HG02759 (cell line): Measurements from ENCODE around the gene IFNA4.
"Not testable (repeated sequence)": the region's sequence is repeated elsewhere in the genome, so short reads cannot be mapped to it uniquely, and the experiment has no call there.

Experiments
- ATAC-seq: cut with Tn5 transposase; IDR thresholded peaks from one replicate; pipeline ENCODE4 v1.9.1; 2021; ENCODE audit warnings: mild to moderate bottlenecking, moderate library complexity; ENCODE audit not compliant: unreplicated experiment

The IFNA4 gene

DNA sequence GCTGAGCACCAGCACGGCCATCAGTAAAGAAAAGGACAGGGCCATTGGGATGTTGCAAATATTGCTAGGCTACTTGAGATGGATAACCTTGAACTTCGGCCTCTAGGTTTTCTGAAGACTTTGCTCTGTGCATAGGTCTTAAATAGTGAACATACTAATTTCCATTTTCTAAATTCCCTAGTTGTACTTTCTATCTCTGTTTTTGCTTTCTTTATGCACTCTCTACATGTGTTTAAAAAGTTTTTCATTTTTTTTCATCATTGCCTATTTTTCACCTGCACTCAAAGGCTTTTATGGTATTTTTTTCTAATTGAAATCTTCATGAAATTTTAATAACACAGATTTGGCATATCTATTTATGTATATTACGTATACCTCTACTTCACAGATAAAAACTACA, at the start of gene IFNA4:
IFNA4 (minus strand) TSS at position 101 of the 400 bp plus-strand sequence; CDS start at position 45, 56 bp downstream.
- not testable (repeated sequence) for ATAC-seq

DNA sequence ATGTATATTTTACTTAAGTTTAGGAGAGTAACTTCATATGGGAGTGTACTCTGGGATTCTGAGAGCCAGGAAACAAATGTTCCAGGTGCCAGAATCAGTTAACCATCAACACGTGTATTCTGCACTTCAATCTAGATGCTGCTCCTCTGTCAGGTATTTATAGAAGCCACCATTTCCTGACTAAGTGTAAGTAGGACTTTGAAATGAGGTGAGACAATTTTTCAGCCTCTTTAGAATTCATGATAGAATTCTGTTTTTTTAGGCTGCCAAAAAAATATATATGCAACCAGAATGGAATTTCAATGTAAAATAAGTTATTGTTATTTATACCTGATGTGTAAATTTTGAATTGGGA, 49.0 kb upstream of the IFNA4 start:
- ATAC-seq: peak; percentile 16

- ATAC-seq: peak; percentile 85
Observed at GRCh38 chr9:21235468-21236359, 48.3 kb upstream of the IFNA4 start.

GRCh38 chr9:21234153-21234687, 46.8 kb upstream of the IFNA4 start:
- no peak for ATAC-seq

DNA sequence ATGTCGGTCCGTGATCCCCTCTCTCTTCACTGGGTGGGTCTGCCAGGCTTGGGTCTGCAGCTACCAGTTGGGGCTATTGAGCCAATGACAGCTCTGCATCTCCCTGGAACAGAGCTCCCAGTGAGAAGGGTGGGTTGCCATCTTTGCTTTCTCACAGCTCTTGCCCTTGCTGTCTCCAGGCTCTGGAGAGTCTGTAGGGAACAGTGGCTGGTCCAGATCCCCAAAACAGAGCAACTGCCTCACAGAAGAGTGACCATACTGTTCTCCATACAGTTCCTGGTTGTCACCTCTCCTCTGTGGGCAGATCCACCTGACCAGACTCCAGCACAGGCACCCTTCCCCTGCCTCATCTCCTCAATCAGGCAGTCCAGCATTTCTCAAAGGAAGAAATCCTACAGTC, 45.9 kb upstream of the IFNA4 start:
- ATAC-seq: no peak

DNA sequence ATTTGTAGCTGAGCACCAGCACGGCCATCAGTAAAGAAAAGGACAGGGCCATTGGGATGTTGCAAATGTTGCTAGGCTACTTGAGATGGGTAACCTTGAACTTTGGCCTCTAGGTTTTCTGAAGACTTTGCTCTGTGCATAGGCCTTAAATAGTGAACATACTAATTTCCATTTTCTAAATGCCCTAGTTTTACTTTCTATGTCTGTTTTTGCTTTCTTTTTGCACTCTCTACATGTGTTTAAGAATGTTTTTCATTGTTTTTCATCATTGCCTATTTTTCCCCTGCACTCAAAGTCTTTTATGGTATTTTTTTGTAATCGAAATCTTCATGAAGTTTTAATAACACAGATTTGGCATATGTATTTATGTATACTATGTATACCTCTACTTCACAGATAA, 40.7 kb upstream of the IFNA4 start, which contains the start of gene IFNA17:
IFNA17 (minus strand) TSS at position 101 of the 400 bp plus-strand sequence; CDS start at position 52, 49 bp downstream.
- no peak for ATAC-seq

- ATAC-seq: not testable (repeated sequence)
Observed at GRCh38 chr9:21217211-21217610, 29.8 kb upstream of the IFNA4 start, which contains the start of gene IFNA16. IFNA16 (minus strand) TSS chr9:21217311; CDS start chr9:21217305, 6 bp downstream.

- ATAC-seq: peak; percentile 76
Observed at GRCh38 chr9:21213411-21214326, 26.3 kb upstream of the IFNA4 start.

GRCh38 chr9:21212160-21212559, 24.8 kb upstream of the IFNA4 start:
- not testable (repeated sequence) for ATAC-seq

- not testable (repeated sequence) for ATAC-seq
Observed at GRCh38 chr9:21210782-21211181, 23.4 kb upstream of the IFNA4 start.

GRCh38 chr9:21210311-21210710, 22.9 kb upstream of the IFNA4 start:
- ATAC-seq: no peak

- ATAC-seq: not testable (repeated sequence)
Observed at GRCh38 chr9:21207043-21207442, 19.7 kb upstream of the IFNA4 start, which contains the start of gene IFNA10. IFNA10 (minus strand) TSS chr9:21207143; CDS start chr9:21207097, 46 bp downstream.

DNA sequence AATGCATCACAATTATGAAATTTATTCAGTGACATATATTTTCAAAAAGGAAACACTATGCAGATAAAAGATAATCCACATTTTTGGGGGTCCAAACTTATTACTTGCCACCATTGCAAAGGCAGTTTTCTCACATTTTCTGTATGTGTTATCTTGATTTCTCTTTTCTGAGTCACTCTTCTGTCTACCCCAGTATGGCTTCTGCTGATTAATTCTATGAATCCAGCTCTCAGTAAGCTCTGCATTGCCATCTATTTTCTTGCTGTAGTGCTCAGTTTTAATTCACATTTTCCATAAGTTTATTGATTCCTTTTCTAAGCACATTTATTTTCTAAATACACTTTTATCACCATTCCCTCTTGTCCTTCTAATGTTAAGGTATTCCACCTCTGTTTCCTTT, 17.8 kb upstream of the IFNA4 start:
- no peak for ATAC-seq

- not testable (repeated sequence) for ATAC-seq
Observed at GRCh38 chr9:21202105-21202504, 14.7 kb upstream of the IFNA4 start, which contains the start of gene IFNA7. IFNA7 (minus strand) TSS chr9:21202205; CDS start chr9:21202165, 40 bp downstream.

DNA sequence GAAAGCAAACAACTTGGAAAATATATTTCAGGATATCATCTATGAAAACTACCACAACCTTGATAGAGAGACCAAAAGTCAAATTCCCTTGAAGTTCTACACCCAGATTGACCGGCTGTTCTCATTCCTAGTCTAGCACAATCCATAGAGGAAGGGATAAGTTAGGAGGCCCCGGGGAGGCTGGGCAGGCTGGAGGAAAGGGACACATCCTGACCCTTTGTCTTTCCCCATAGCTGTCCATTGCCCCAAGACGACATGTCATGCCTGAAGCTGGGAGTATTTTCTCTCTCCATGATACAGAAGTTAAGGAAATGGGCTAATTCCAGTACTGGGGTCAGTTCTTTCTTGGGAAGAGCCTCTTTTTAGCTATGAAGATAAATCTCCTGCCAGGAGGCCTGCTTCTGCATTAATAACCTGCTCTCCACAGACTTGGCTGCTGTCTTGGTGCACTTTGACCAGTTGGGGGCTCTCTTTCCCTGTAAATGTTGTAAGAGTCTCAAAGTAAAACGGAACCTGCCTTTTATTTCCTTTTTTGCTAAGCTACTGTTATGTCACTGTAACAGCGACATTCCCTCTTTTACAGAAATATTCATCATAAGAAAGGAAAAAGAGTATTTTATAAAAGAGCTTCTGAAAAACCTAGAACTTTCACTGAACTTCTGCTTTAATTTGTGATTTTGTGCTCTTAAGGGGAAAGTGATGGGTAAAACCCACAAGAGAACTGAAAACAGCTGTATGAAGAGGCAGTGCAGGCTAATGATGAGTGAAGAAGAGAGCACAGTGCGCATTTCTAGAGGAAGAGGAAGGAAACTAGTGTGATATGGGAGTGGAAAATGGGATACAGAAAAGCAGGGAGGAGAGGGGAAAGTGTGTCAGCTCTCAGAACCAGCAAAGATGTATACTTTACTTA, 7.7 kb upstream of the IFNA4 start:
- peak; percentile 96 for ATAC-seq

DNA sequence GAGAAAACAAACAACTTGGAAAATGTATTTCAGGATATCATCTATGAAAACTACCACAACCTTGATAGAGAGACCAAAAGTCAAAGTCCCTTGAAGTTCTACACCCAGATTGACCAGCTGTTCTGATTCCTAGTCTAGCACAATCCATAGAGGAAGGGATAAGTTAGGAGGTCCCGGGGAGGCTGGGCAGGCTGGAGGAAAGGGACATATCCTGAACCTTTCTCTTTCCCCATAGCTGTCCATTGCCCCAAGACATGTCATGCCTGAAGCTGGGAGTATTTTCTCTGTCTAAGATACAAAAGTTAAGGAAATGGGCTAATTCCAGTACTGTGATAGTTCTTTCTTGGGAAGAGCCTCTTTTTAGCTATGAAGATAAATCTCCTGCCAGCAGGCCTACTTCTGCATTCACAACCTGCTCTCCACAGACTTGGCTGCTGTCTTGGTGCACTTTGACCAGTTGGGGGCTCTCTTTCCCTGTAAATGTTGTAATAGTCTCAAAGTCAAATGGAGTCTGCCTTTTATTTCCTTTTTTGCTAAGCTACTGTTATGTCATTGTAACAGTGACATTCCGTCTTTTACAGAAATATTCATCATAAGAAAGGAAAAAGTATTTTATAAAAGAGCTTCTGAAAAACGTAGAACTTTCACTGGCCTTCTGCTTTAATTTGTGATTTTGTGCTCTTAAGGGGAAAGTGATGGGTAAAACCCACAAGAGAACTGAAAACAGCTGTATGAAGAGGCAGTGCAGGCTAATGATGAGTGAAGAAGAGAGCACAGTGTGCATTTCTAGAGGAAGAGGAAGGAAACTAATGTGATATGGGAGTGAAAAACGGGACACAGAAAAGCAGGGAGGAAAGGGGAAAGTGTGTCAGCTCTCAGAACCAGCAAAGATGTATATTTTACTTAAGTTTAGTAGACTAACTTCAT, 4.3 kb downstream of the IFNA4 start:
- ATAC-seq: peak; percentile 97

- ATAC-seq: no peak
Observed at GRCh38 chr9:21174671-21175070, 12.7 kb downstream of the IFNA4 start.

DNA sequence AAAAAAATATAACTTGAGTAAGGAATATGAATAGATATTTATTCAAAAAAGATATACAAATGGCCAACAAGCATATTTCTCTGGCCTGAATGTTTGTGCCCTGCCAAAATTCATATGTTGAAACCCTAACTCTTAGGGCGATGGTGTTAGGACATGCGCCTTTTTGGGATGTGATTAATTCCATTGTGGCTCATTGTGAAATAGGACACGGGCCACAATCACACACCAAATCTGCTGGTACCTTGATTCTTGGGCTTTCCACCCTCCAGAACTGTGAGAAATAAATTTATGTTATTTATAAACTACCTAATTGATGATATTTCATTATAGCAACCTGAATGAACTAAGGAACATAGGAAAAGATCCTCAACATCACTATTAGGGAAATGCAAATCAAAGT, 15.2 kb downstream of the IFNA4 start:
- no peak for ATAC-seq

- ATAC-seq: no peak
Observed at GRCh38 chr9:21171351-21171750, 16.0 kb downstream of the IFNA4 start.
